Cardiac muscle cell (in vitro differentiated cells and primary cell): ENCODE results near the gene ELAVL1. TPM values are rescaled to one million over a fixed set of nuclear protein-coding genes. Genes with fewer than 3 reads are reported as not detected.

Experiments used
- DNase-seq, 2 donors: peaks; one replicate each; pipeline versions ENCODE4 v3.0.0 to v3.0.0-alpha.2; 2010 to 2017; ENCODE audit warnings: low read depth in 1 of 2, low spot score in 1 of 2
- H3K27ac ChIP-seq: fragments of 200-600 bp; sonication (generic); 2 replicates; pipeline ENCODE4 v1.5.1; 2016
- H3K27me3 ChIP-seq: fragments of 200-600 bp; sonication (generic); 2 replicates; pipeline ENCODE4 v1.6.0; 2016; ENCODE audit warnings: control low read depth
- H3K36me3 ChIP-seq: fragments of 200-600 bp; sonication (generic); 2 replicates; pipeline ENCODE4 v1.5.1; 2016; ENCODE audit warnings: control low read depth
- H3K4me1 ChIP-seq: fragments of 200-600 bp; sonication (generic); 2 replicates; pipeline ENCODE4 v1.8.1; 2017; ENCODE audit warnings: low read depth, mild to moderate bottlenecking, mixed run types
- H3K4me3 ChIP-seq: fragments of 200-600 bp; sonication (generic); 2 replicates; pipeline ENCODE4 v1.5.1; 2016; ENCODE audit warnings: mild to moderate bottlenecking
- H3K9me3 ChIP-seq: fragments of 200-600 bp; sonication (generic); 2 replicates; pipeline ENCODE4 v1.5.1; 2017; ENCODE audit warnings: low read depth, mild to moderate bottlenecking, control low read depth
- polyA plus RNA-seq: library from polyadenylated mRNA; unstranded; fragments of >200 nt; fragmentation: Nextera tagmentation; extraction: Ambion mirVana; gene quantifications from 2 replicates; pipeline ENCODE4 v1.2.1, GENCODE V29; 2016
- total RNA-seq: library from RNA; depleted of rRNA; stranded (reverse); fragments of >200 nt; gene quantifications from 2 replicates; pipeline ENCODE4 v1.2.3, GENCODE V29; 2016
- TF ChIP-seq, protein P1 (sequence below): IDR thresholded peaks from 2 replicates; pipeline ENCODE4 v1.5.1; 2012; ENCODE audit warnings: low read depth, mild to moderate bottlenecking, low read length

The ELAVL1 gene
- total and polyA plus RNA-seq, 2 experiments from 2014 or later, result 66.5 to 104 TPM

DNA sequence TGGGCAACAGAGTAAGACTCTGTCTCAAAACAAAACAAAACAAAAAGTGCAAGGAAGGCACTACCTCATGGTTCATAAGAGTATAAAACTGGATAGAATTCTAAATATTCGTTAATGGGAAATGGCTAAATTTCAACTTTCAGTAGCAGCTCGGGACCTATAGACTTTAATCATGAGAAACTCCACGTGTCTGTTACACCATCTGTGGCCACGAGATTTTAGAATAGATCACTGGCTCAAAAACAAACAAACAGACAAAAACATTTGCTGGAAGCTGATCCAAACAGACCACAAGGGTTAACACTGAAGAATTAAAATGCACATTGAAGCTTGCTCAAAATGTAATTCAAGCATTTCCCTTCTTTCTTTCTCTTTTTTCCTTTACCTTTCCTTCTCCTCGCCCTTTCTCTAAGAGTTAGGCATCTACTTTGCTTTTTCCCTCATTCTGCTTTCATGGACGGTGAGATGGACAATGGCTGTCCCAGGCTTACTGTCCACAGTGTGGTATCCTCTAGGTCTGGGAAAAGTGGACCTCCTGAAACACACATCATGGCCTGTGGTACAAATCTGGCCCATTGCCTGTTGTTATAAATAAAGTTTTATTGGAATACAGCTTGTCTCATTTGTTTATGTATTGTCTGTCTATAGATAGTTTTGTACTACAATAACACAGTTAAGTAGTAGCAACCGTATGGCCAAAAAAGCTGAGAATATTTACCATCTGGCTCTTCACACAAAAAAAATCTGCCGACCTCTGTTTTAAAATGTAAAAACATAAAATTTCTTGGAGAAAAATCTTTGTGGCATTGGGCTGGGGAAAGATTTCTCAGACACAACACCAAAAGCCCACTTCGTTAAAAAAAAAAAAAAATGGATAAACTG is 10.3 kb downstream of the ELAVL1 start:
- no peaks in the 10 kb centered on the region for H3K27me3 ChIP-seq
- peaks cover 20% of the 10 kb centered on the region for H3K36me3 ChIP-seq

DNA sequence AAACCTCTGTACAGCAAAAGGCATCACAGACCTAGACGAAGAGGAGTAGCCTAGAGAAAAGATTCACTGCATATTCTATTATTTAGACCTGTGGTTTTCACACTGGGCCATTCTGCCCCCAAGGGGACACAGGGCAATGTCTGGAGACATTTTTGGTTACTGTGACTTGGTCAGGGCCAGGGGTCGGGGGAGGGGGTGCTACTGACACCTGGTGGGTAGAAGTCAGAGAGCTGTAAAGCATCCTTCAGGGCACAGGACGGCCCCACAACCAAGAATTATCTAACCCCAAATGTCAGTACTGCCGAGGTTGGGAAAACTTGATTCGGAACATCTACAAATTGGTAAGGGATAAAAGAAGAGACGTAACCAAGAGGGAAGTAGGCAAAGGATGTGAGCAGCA is 11.3 kb downstream of the ELAVL1 start:
- Histone ChIP-seq H3K9me3 (no peaks in the 10 kb centered on the region), H3K4me1 (peaks cover 25% of the 10 kb centered on the region), H3K36me3 (peaks cover 26% of the 10 kb centered on the region), H3K4me3 (no peak overlapping the region), H3K27me3 (no peaks in the 10 kb centered on the region), H3K27ac (peak overlapping the region; percentile 62)
- TF ChIP-seq, protein P1, sequence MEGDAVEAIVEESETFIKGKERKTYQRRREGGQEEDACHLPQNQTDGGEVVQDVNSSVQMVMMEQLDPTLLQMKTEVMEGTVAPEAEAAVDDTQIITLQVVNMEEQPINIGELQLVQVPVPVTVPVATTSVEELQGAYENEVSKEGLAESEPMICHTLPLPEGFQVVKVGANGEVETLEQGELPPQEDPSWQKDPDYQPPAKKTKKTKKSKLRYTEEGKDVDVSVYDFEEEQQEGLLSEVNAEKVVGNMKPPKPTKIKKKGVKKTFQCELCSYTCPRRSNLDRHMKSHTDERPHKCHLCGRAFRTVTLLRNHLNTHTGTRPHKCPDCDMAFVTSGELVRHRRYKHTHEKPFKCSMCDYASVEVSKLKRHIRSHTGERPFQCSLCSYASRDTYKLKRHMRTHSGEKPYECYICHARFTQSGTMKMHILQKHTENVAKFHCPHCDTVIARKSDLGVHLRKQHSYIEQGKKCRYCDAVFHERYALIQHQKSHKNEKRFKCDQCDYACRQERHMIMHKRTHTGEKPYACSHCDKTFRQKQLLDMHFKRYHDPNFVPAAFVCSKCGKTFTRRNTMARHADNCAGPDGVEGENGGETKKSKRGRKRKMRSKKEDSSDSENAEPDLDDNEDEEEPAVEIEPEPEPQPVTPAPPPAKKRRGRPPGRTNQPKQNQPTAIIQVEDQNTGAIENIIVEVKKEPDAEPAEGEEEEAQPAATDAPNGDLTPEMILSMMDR, result no peak
- peak in 1 of 2 donors; percentile 13 for DNase-seq

More for the DNA sequence above, 10.3 kb downstream of the ELAVL1 start:
- no peak for DNase-seq
- TF ChIP-seq, protein P1, result no peak
- H3K9me3 ChIP-seq, result no peaks in the 10 kb centered on the region
- peaks cover 23% of the 10 kb centered on the region for H3K4me1 ChIP-seq
- H3K27ac ChIP-seq, result peak overlapping the region; percentile 38
- H3K4me3 ChIP-seq, result no peak overlapping the region

GRCh38 chr19:7993560-7993959 is 11.9 kb downstream of the ELAVL1 start:
- no peaks in the 10 kb centered on the region for H3K27me3 ChIP-seq
- TF ChIP-seq, protein P1, result no peak
- no peak overlapping the region for H3K4me3 ChIP-seq
- DNase-seq, result no peak
- H3K36me3 ChIP-seq, result peaks cover 27% of the 10 kb centered on the region
- H3K27ac ChIP-seq, result peak overlapping the region; percentile 62
- H3K4me1 ChIP-seq, result peaks cover 26% of the 10 kb centered on the region
- no peaks in the 10 kb centered on the region for H3K9me3 ChIP-seq

GRCh38 chr19:7992575-7992974 is 12.9 kb downstream of the ELAVL1 start:
- Histone ChIP-seq H3K4me1 (peaks cover 18% of the 10 kb centered on the region), H3K36me3 (peaks cover 32% of the 10 kb centered on the region), H3K9me3 (no peaks in the 10 kb centered on the region), H3K27ac (no peak overlapping the region), H3K4me3 (no peak overlapping the region), H3K27me3 (no peaks in the 10 kb centered on the region)
- DNase-seq, result no peak
- TF ChIP-seq, protein P1, result no peak

GRCh38 chr19:7989071-7989575 is 16.3 kb downstream of the ELAVL1 start:
- Histone ChIP-seq H3K36me3 (peaks cover 44% of the 10 kb centered on the region), H3K4me3 (no peak overlapping the region), H3K9me3 (no peaks in the 10 kb centered on the region), H3K4me1 (peaks cover 12% of the 10 kb centered on the region), H3K27ac (peak overlapping the region; percentile 78), H3K27me3 (no peaks in the 10 kb centered on the region)
- TF ChIP-seq, protein P1, result no peak
- DNase-seq, result no peak
